Stimulated activated CD8-positive, alpha-beta memory T cell treated with anti-CD3 and anti-CD28 coated beads, Interleukin-4, amount 100 ng/mL, for 1 hour (primary cell): ENCODE measurements around the gene SLC9A8.

ENCODE experiments used
- DNase-seq, 2 donors: peaks; one replicate each; pipeline ENCODE4 v3.0.0-alpha.2; 2020; ENCODE audit warnings: low read depth in 2 of 2, low spot score in 1 of 2

The SLC9A8 gene

DNA sequence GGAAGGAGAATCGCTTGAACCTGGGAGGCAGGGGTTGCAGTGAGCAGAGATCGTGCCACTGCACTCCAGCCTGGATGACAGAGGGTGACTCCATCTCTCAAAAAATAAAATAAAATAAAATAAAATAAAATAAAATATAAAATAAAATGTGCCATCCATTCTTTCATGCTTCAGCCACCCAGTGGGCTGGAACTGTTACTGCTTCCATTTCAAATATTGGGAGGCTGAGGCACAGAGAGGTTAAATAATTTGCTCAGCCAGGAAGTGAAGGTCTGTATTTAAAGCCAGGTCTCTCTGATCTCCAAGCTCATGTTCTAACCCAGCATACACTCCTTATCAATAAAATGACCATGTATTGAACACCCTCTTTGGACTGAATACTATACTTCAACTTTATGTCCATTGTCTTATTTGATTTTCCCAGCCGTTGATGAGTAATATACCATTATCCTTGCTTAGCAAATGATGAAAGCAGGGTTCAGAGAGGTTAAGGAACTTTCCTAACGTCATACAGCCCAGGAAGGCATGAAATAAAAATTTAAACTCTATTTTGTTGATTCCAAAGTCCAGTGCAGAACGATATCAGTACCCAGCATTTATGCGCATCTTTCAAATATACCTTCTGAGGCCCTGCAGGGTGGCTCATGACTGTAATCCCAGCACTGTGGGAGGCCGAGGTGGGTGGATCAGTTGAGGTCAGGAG, 25.8 kb upstream of the SLC9A8 start:
- DNase-seq = no peak

DNA sequence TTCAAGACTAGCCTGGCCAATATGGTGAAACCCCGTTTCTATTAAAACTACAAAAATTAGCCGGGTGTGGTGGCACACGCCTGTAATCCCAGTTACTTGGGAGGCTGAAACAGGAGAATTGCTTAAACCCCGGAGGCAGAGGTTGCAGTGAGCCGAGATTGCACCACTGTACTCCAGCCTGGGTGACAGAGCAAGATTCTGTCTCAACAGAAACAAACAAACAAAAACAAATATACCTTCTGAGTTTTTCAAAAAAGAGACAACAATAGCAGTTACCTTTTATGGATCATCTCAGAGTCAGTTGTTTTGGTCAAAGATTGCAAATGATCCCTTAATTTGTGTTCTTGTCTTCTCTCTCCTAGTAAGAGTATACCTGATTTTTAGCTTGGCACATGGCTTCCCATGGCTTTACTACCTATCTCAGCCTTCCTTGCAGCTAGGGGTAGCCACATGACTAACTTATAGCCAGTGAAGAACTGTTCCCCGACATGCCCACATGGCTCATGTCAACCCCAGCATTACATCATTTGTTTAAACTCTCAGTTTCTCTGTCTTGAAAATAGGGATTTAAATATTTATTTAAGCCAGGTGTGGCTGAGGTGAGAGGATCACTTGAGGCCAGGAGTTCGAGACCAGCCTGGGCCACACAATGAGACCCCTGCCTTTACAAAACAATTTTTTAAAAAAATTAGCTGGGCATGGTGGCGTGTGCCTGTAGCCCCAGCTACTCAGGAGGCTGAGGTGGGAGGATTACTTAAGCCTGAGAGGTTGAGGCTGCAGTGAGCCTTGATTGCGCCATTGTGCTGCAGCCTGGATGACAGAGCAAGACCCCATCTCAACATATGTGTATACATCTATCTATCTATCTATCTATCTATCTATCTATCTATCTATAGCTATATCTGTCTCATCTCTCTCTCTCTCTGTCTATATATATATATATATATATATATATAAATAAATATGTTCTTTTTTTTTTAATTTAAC, 25.0 kb upstream of the SLC9A8 start:
- no peak for DNase-seq

GRCh38 chr20:49790077-49790798, 22.4 kb upstream of the SLC9A8 start:
- no peak for DNase-seq

- DNase-seq = no peak
Measured at GRCh38 chr20:49791165-49791564, 21.5 kb upstream of the SLC9A8 start.

- DNase-seq = no peak
Measured at GRCh38 chr20:49792006-49792405, 20.6 kb upstream of the SLC9A8 start.

DNA sequence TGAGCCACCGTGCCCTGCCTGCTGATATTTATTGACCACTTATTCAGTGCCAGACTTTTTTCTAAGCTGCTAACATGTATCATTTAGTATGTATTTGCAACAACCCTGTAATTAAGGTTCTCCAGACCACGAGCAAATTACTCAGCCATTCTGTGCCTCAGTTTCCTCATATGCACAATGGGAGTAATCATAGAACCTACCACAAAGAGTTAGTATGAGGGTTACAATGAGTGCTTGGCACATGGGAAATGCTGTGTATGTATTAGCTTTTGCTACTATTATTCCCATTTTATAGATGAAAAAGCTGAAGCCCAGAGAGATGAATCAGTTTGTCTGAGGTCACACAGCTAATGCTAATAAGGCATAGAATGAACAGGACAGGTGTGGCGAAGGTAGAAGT, 20.0 kb upstream of the SLC9A8 start:
- DNase-seq = no peak

DNA sequence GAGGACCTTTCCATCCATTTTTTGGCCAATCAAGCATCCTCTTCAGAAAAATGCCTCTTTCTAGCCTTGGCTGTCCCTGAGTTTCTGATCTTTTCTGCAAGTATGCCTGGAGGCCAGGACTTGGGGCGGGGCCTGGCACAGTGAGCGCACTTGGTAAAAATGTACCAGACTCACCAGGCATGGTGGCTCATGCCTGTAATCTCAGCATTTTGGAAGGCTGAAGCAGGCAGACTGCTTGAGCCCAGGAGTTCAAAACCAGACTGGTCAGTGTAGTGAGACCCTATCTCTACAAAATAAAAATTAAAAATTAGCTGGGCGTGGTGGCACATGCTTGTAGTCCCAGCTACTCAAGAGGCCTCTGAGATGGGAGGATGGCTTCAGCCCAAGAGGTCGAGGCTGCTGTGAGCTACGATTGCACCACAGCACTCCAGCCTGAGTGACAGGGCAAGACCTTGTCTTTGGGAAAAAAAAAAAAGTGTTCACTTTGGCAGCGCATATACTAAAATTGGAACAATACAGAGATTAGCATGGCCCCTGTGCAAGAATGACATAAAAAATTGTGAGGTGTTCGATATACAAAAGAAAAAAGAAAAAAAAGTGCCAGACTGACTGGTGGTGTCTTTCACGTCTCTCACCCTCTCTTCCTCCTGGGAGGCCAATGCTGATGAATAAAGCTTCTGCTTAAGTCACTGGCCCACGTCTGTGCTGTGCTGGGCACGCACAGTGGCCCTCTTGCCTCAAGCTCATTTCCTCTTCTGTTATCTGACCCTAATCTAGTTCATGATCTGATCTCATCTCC, 18.1 kb upstream of the SLC9A8 start:
- no peak for DNase-seq

DNA sequence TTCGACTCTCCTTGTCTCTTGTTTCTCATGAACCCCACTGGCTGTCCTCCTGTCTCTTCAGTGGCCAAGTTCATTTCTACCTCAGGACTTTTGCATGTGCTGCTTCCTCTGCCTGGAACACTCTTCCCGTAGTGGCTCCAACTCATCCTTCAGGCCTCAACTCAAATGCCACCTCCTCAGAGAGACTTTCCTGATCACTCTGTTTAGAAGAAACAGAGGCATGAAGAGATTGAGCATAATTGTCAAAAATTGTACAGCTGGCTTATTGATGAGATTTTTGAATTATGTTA, 17.5 kb upstream of the SLC9A8 start:
- DNase-seq = no peak

GRCh38 chr20:49796600-49797343, 15.9 kb upstream of the SLC9A8 start:
- no peak for DNase-seq

DNA sequence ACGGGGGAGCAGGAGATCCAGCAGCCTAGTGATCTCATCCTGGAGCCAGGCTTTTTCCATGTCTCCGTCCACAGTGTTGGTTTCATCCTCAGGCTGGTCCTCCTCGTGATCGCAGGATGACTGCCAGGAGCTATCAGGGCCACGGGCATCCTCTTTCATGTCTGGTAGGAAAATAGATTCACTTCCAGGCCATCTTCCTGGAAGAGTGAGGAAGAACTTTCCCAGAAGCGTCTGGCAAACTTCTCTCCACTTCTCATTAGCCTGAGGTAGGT, 15.3 kb upstream of the SLC9A8 start:
- DNase-seq = no peak

- no peak for DNase-seq
Measured at GRCh38 chr20:49798718-49799117, 13.9 kb upstream of the SLC9A8 start.

GRCh38 chr20:49799698-49800097, 12.9 kb upstream of the SLC9A8 start:
- no peak for DNase-seq

DNA sequence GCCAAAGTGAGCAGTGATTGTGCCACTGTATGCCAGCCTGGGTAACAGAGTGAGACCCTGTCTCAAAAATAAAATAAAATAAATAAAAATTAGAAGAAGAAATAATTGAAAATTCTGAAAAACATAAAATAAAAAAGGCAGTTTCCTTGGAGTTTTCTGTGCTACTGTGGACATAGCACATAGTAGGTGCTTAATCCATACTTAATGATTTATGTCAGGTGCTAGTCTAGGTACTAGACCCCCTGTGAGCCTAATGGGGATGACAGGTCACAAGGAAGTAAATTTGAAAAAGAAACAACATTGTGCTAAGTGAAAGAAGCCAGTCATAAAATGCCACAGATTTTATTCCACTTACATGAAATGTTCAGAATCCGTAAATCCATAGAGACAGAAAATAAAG, 9.2 kb upstream of the SLC9A8 start:
- DNase-seq = no peak

- no peak for DNase-seq
Measured at GRCh38 chr20:49804364-49804763, 8.3 kb upstream of the SLC9A8 start.

DNA sequence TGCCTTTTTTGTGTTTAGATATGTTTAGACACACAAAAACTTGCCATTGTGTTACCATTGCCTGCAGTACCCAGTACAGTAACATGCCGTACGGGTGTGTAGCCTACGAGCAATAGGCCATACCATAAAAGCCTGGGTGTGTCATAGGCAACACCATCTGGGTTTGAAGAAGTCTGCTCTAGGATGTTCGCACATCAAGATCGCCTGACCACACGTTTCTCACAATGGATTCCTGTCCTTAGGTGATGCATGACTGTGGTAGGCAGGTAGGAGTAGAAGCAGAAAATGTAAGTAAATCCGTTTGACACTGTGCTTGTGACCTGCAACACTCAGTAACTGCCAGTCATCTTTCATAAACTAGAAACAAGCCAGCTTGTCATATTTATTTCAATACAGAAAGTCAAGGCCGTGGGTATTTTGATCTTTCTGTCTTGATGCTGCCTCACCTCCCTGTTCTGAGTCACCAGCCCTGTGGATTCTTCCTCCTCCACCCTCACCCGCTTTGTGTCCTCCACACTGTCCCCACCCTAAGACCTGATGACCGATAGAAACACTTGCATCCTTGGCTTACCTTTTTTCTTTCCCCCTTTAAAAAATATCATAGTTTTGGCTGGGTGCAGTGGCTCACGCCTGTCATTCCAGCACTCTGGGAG, 7.3 kb upstream of the SLC9A8 start:
- peak in 1 of 2 donors; percentile 5 for DNase-seq

- DNase-seq = no peak
Measured at GRCh38 chr20:49808753-49809152, 3.9 kb upstream of the SLC9A8 start.

GRCh38 chr20:49809803-49810359, 2.7 kb upstream of the SLC9A8 start:
- DNase-seq = no peak

- DNase-seq = no peak
Measured at GRCh38 chr20:49810491-49811190, 2.0 kb upstream of the SLC9A8 start.

GRCh38 chr20:49811825-49812506, 662 bp upstream of the SLC9A8 start:
- no peak for DNase-seq
